ENCODE measurements around the gene HABP4.

- TF ChIP-seq, protein P1, sequence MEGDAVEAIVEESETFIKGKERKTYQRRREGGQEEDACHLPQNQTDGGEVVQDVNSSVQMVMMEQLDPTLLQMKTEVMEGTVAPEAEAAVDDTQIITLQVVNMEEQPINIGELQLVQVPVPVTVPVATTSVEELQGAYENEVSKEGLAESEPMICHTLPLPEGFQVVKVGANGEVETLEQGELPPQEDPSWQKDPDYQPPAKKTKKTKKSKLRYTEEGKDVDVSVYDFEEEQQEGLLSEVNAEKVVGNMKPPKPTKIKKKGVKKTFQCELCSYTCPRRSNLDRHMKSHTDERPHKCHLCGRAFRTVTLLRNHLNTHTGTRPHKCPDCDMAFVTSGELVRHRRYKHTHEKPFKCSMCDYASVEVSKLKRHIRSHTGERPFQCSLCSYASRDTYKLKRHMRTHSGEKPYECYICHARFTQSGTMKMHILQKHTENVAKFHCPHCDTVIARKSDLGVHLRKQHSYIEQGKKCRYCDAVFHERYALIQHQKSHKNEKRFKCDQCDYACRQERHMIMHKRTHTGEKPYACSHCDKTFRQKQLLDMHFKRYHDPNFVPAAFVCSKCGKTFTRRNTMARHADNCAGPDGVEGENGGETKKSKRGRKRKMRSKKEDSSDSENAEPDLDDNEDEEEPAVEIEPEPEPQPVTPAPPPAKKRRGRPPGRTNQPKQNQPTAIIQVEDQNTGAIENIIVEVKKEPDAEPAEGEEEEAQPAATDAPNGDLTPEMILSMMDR (IDR thresholded peaks at IDR 0.05): no peak
- TF ChIP-seq ZFX (IDR thresholded peaks at IDR 0.05; ENCODE audit: borderline replicate concordance): no peak
Observed at GRCh38 chr9:96503918-96504317, 53.9 kb downstream of the HABP4 start.

Measured in 22Rv1 (cell line).